Measurements from ENCODE around the gene FOXN1. TPM values are rescaled to one million over a fixed set of nuclear protein-coding genes. Genes with fewer than 3 reads are reported as not detected.
A peak's percentile ranks its signal among the peaks of the same experiment; 100 is the strongest.
"Not testable (repeated sequence)": the region's sequence is repeated elsewhere in the genome, so short reads cannot be mapped to it uniquely, and the experiment has no call there.

FOXN1 gene
- total and polyA plus RNA-seq, 2 experiments from 2014 or later: 0.87 TPM; not detected in 1

- no peak for DNase-seq (ENCODE audit: low spot score)
- H2AFZ ChIP-seq: no peak overlapping the region
- H3K27me3 ChIP-seq: no peaks in the 10 kb centered on the region
These were observed 40.1 kb upstream of the FOXN1 start for GRCh38 chr17:28466001-28466400.

GRCh38 chr17:28466521-28467048, 39.6 kb upstream of the FOXN1 start:
- Histone ChIP-seq H4K20me1 (ENCODE audit: insufficient read depth, poor library complexity, severe bottlenecking) (no peaks in the 10 kb centered on the region), H3K9me2 (replicated peaks; ENCODE audit: insufficient read depth) (no peaks in the 10 kb centered on the region), H2AFZ (no peak overlapping the region), H3K27me3 (no peaks in the 10 kb centered on the region), H3K79me2 (no peaks in the 10 kb centered on the region), H3K27ac (no peak overlapping the region), H3K9me3 (ENCODE audit: low read depth) (no peaks in the 10 kb centered on the region), H3K4me1 (ENCODE audit: insufficient read depth) (peaks cover 24% of the 10 kb centered on the region), H3K4me3 (no peak overlapping the region), H3K4me2 (peak overlapping the region; percentile 9), H3K36me3 (replicated peaks; ENCODE audit: insufficient read depth, low read depth) (no peaks in the 10 kb centered on the region)
- peak; percentile 63 for DNase-seq (ENCODE audit: low spot score)
- WGBS (ENCODE audit: low lambda C conversion rate, missing lambda C conversion rate): 20% methylated on average over 5 of the region's 5 CpGs
- no peak for TF ChIP-seq CTCF (IDR thresholded peaks at IDR 0.05; ENCODE audit: poor library complexity)
- TF ChIP-seq EZH2 (IDR thresholded peaks at IDR 0.05; ENCODE audit: borderline replicate concordance): no peak
- no peak for TF ChIP-seq EZH2phosphoT487 (IDR thresholded peaks at IDR 0.05; ENCODE audit: low read depth, severe bottlenecking, unreplicated experiment)

More at GRCh38 chr17:28466001-28466400, 40.1 kb upstream of the FOXN1 start:
- WGBS (ENCODE audit: low lambda C conversion rate, missing lambda C conversion rate): 86% methylated on average over 9 of the region's 9 CpGs
- Histone ChIP-seq H3K9me2 (replicated peaks; ENCODE audit: insufficient read depth) (no peaks in the 10 kb centered on the region), H3K4me3 (no peak overlapping the region), H3K27ac (no peak overlapping the region), H3K4me1 (ENCODE audit: insufficient read depth) (peaks cover 20% of the 10 kb centered on the region), H3K9me3 (ENCODE audit: low read depth) (no peaks in the 10 kb centered on the region), H3K79me2 (no peaks in the 10 kb centered on the region), H3K4me2 (peak overlapping the region; percentile 9), H3K36me3 (replicated peaks; ENCODE audit: insufficient read depth, low read depth) (no peaks in the 10 kb centered on the region), H4K20me1 (ENCODE audit: insufficient read depth, poor library complexity, severe bottlenecking) (no peaks in the 10 kb centered on the region)
- TF ChIP-seq EZH2phosphoT487 (IDR thresholded peaks at IDR 0.05; ENCODE audit: low read depth, severe bottlenecking, unreplicated experiment) (no peak), CTCF (IDR thresholded peaks at IDR 0.05; ENCODE audit: poor library complexity) (no peak), EZH2 (IDR thresholded peaks at IDR 0.05; ENCODE audit: borderline replicate concordance) (no peak)

DNA sequence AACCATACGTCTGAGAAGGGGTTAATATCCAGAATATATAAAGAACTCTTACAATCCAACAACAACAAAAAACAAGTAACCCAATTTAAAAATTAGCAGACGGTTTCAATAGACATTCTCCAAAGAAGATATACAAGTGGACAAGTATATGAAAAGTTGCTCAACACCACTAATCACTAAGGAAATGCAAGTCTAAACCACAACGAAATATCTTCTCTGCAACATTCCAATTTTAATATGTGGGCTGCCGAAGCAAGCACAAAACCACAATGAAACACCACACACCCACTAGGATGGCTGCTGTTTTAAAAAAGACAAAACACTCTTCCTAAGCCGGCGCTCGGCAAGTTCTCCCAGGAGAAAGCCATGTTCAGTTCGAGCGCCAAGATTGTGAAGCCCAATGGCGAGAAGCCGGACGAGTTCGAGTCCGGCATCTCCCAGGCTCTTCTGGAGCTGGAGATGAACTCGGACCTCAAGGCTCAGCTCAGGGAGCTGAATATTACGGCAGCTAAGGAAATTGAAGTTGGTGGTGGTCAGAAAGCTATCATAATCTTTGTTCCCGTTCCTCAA, 38.6 kb upstream of the FOXN1 start:
- DNase-seq (ENCODE audit: low spot score): no peak
- WGBS (ENCODE audit: low lambda C conversion rate, missing lambda C conversion rate): 84% methylated on average over 17 of the region's 17 CpGs
- H4K20me1 ChIP-seq (ENCODE audit: insufficient read depth, poor library complexity, severe bottlenecking): no peaks in the 10 kb centered on the region
- no peak overlapping the region for H3K27ac ChIP-seq
- H3K4me3 ChIP-seq: no peak overlapping the region
- H3K27me3 ChIP-seq: no peaks in the 10 kb centered on the region
- TF ChIP-seq EZH2 (IDR thresholded peaks at IDR 0.05; ENCODE audit: borderline replicate concordance): no peak
- no peak for TF ChIP-seq CTCF (IDR thresholded peaks at IDR 0.05; ENCODE audit: poor library complexity)
- TF ChIP-seq EZH2phosphoT487 (IDR thresholded peaks at IDR 0.05; ENCODE audit: low read depth, severe bottlenecking, unreplicated experiment): no peak
- H3K9me3 ChIP-seq (ENCODE audit: low read depth): no peaks in the 10 kb centered on the region
- H2AFZ ChIP-seq: no peak overlapping the region
- H3K4me2 ChIP-seq: no peak overlapping the region
- no peaks in the 10 kb centered on the region for H3K36me3 ChIP-seq (replicated peaks; ENCODE audit: insufficient read depth, low read depth)
- peaks cover 24% of the 10 kb centered on the region for H3K4me1 ChIP-seq (ENCODE audit: insufficient read depth)
- no peaks in the 10 kb centered on the region for H3K79me2 ChIP-seq
- H3K9me2 ChIP-seq (replicated peaks; ENCODE audit: insufficient read depth): no peaks in the 10 kb centered on the region

GRCh38 chr17:28468033-28468735, 38.0 kb upstream of the FOXN1 start:
- H4K20me1 ChIP-seq (ENCODE audit: insufficient read depth, poor library complexity, severe bottlenecking); H3K4me2 ChIP-seq; H3K4me3 ChIP-seq; H2AFZ ChIP-seq; H3K9me2 ChIP-seq (replicated peaks; ENCODE audit: insufficient read depth); H3K27me3 ChIP-seq; H3K79me2 ChIP-seq; DNase-seq (ENCODE audit: low spot score); H3K36me3 ChIP-seq (replicated peaks; ENCODE audit: insufficient read depth, low read depth); H3K27ac ChIP-seq; H3K9me3 ChIP-seq (ENCODE audit: low read depth): not testable (repeated sequence)
- 82% methylated on average over 20 of the region's 20 CpGs for WGBS (ENCODE audit: low lambda C conversion rate, missing lambda C conversion rate)
- H3K4me1 ChIP-seq (ENCODE audit: insufficient read depth): peaks cover 24% of the 10 kb centered on the region
